Cortex of kidney (tissue), 1 donor: ENCODE data around the gene DNAJC3.
"Not testable (repeated sequence)": the region's sequence is repeated elsewhere in the genome, so short reads cannot be mapped to it uniquely, and the experiment has no call there.

Experiments used
- DNase-seq: peaks from one replicate; lab custom pipeline; 2025; lab: John Stamatoyannopoulos, UW

Gene DNAJC3

GRCh38 chr13:95676762-95677563, at the start of gene DNAJC3:
TSS of gene DNAJC3 (plus strand) at chr13:95677139. CDS start at chr13:95677256, 117 bp downstream.
- peak; percentile 93 for DNase-seq

GRCh38 chr13:95627590-95627989, 49.3 kb upstream of the DNAJC3 start:
- no peak for DNase-seq

GRCh38 chr13:95628488-95628887, 48.5 kb upstream of the DNAJC3 start:
- no peak for DNase-seq

GRCh38 chr13:95629071-95629470, 47.9 kb upstream of the DNAJC3 start:
- DNase-seq = no peak

- no peak for DNase-seq
Measured at GRCh38 chr13:95630593-95630992, 46.3 kb upstream of the DNAJC3 start.

GRCh38 chr13:95636853-95637252, 40.1 kb upstream of the DNAJC3 start:
- no peak for DNase-seq

GRCh38 chr13:95641291-95642027, 35.5 kb upstream of the DNAJC3 start:
- no peak for DNase-seq

- DNase-seq = peak; percentile 24
Measured at GRCh38 chr13:95642028-95642621, 34.8 kb upstream of the DNAJC3 start.

GRCh38 chr13:95642999-95643398, 33.9 kb upstream of the DNAJC3 start:
- no peak for DNase-seq

GRCh38 chr13:95643571-95643935, 33.4 kb upstream of the DNAJC3 start:
- DNase-seq = no peak

- no peak for DNase-seq
Measured at GRCh38 chr13:95643936-95644598, 32.9 kb upstream of the DNAJC3 start.

- DNase-seq = peak; percentile 27
Measured at GRCh38 chr13:95644601-95645052, 32.3 kb upstream of the DNAJC3 start, which contains the start of gene DZIP1. TSS of gene DZIP1 (minus strand) at chr13:95644706. CDS start at chr13:95642029, 2,677 bp downstream.

- no peak for DNase-seq
Measured at GRCh38 chr13:95647321-95647720, 29.6 kb upstream of the DNAJC3 start.

- DNase-seq = no peak
Measured at GRCh38 chr13:95650696-95651095, 26.2 kb upstream of the DNAJC3 start.

GRCh38 chr13:95652244-95652764, 24.6 kb upstream of the DNAJC3 start:
- no peak for DNase-seq

GRCh38 chr13:95652821-95653220, 24.1 kb upstream of the DNAJC3 start:
- DNase-seq = no peak

GRCh38 chr13:95656386-95657015, 20.4 kb upstream of the DNAJC3 start:
- no peak for DNase-seq

- DNase-seq = no peak
Measured at GRCh38 chr13:95659500-95659899, 17.4 kb upstream of the DNAJC3 start.

- no peak for DNase-seq
Measured at GRCh38 chr13:95660981-95661581, 15.9 kb upstream of the DNAJC3 start.

- not testable (repeated sequence) for DNase-seq
Measured at GRCh38 chr13:95667235-95667634, 9.7 kb upstream of the DNAJC3 start.

- DNase-seq = no peak
Measured at GRCh38 chr13:95671597-95671996, 5.3 kb upstream of the DNAJC3 start.
